SK-N-SH (cell line): ENCODE measurements around the gene S1PR5. TPM values are rescaled to one million over a fixed set of nuclear protein-coding genes. Genes with fewer than 3 reads are reported as not detected.

Experiments used
- CTCF ChIA-PET: fragments of 300-600, 350-600 bp; formaldehyde crosslinking; extraction: SDS; loops from one replicate; lab custom pipeline; 2021; lab: Yijun Ruan, JAX
- POLR2A ChIA-PET: fragments of 350-600 bp; sonication (Branson Sonifier 250); formaldehyde crosslinking; extraction: SDS; loops from one replicate; lab custom pipeline; 2020; ENCODE audit warnings: antibody characterized with exemption, inconsistent platforms; lab: Yijun Ruan, JAX
- DNase-seq: peaks from one replicate; pipeline ENCODE4 v3.0.0; 2012
- H2AFZ ChIP-seq: fragments of 200-600 bp; sonication (generic); 2 replicates; pipeline ENCODE4 v1.8.1; 2016; ENCODE audit warnings: antibody characterized with exemption, mild to moderate bottlenecking, low read depth
- H3F3A ChIP-seq: fragments of 200-600 bp; sonication (generic); replicated peaks from 2 replicates; pipeline ENCODE3; 2016; ENCODE audit warnings: antibody characterized with exemption, mild to moderate bottlenecking; ENCODE audit not compliant: insufficient read depth
- H3K27ac ChIP-seq, 2 experiments: fragments of 200-500 bp in 1 of 2; fragments of 200-600 bp in 1 of 2; sonication (Bioruptor generic) in 1 of 2; sonication (generic), shearing (Covaris generic) in 1 of 2; 2 replicates each; pipeline versions ENCODE4 v1.5.1 to v1.6.1; 2014 to 2016; ENCODE audit warnings: low read depth in 2 of 2, inconsistent platforms in 1 of 2, low read length in 1 of 2, mild to moderate bottlenecking in 1 of 2, mixed read lengths in 1 of 2
- H3K27me3 ChIP-seq: fragments of 200-600 bp; sonication (generic), shearing (Covaris generic); 2 replicates; pipeline ENCODE4 v1.6.1; 2016; ENCODE audit warnings: mixed run types; ENCODE audit not compliant: insufficient read depth
- H3K36me3 ChIP-seq, 2 experiments: fragments of 200-500 bp in 1 of 2; fragments of 200-600 bp in 1 of 2; sonication (Bioruptor generic) in 1 of 2; sonication (generic) in 1 of 2; replicated peaks in 1 of 2; 2 replicates each; pipeline versions ENCODE3 to v1.5.1; 2014 to 2016; ENCODE audit warnings: low read length in 1 of 2, mild to moderate bottlenecking in 1 of 2; ENCODE audit not compliant: insufficient read depth in 2 of 2, control insufficient read depth in 1 of 2
- H3K4me1 ChIP-seq, 2 experiments: fragments of 200-500 bp in 1 of 2; fragments of 200-600 bp in 1 of 2; sonication (Bioruptor generic) in 1 of 2; sonication (generic), shearing (Covaris generic) in 1 of 2; 2 replicates each; pipeline versions ENCODE4 v1.5.1 to v1.6.1; 2014 to 2016; ENCODE audit warnings: low read depth in 1 of 2, low read length in 1 of 2, mixed run types in 1 of 2; ENCODE audit not compliant: insufficient read depth in 2 of 2, control insufficient read depth in 1 of 2
- H3K4me2 ChIP-seq: fragments of 200-600 bp; sonication (generic), shearing (Covaris generic); 2 replicates; pipeline ENCODE4 v1.6.1; 2017; ENCODE audit warnings: mixed run types
- H3K4me3 ChIP-seq, 2 experiments: fragments of 200-500 bp in 1 of 2; fragments of 200-600 bp in 1 of 2; sonication (Bioruptor generic) in 1 of 2; sonication (generic), shearing (Covaris generic) in 1 of 2; 2 replicates each; pipeline versions ENCODE4 v1.5.1 to v1.8.1; 2014 to 2016; ENCODE audit warnings: low read depth in 2 of 2, inconsistent platforms in 1 of 2, low read length in 1 of 2, mild to moderate bottlenecking in 1 of 2, mixed read lengths in 1 of 2, moderate library complexity in 1 of 2
- H3K79me2 ChIP-seq: fragments of 200-600 bp; sonication (generic); 2 replicates; pipeline ENCODE4 v1.8.1; 2017; ENCODE audit warnings: mild to moderate bottlenecking; ENCODE audit not compliant: insufficient read depth
- H3K9ac ChIP-seq: fragments of 200-600 bp; sonication (generic); 2 replicates; pipeline ENCODE4 v1.6.1; 2017; ENCODE audit warnings: mixed run types
- H3K9me2 ChIP-seq: fragments of 200-600 bp; sonication (generic); 2 replicates; pipeline ENCODE4 v1.6.1; 2017; ENCODE audit warnings: mixed run types
- H3K9me3 ChIP-seq: fragments of 200-600 bp; sonication (generic); 2 replicates; pipeline ENCODE4 v1.6.1; 2017; ENCODE audit warnings: mixed run types, mild to moderate bottlenecking, moderate library complexity
- H4K20me1 ChIP-seq: fragments of 200-600 bp; sonication (generic); 2 replicates; pipeline ENCODE4 v1.6.1; 2017; ENCODE audit warnings: mild to moderate bottlenecking, mixed run types; ENCODE audit not compliant: insufficient read depth
- CHD2 ChIP-seq: fragments of 150-350 bp; IDR thresholded peaks from 2 replicates; pipeline ENCODE4 v1.6.1; 2018; ENCODE audit warnings: low read length; ENCODE audit not compliant: partially characterized antibody
- ELF1 ChIP-seq: IDR thresholded peaks from 2 replicates; pipeline ENCODE4 v1.4.0; 2012
- EZH2phosphoT487 ChIP-seq: fragments of 200-600 bp; sonication (generic); IDR thresholded peaks from 2 replicates; pipeline ENCODE4 v1.6.1; 2017; ENCODE audit warnings: low read depth, mixed run types, mild to moderate bottlenecking, antibody characterized with exemption, moderate library complexity, borderline replicate concordance
- FOSL2 ChIP-seq: IDR thresholded peaks from 2 replicates; pipeline ENCODE4 v1.4.0; 2012; ENCODE audit warnings: low read depth, mild to moderate bottlenecking, moderate library complexity, borderline replicate concordance
- FOXJ3 ChIP-seq: sonication (generic); formaldehyde crosslinking; IDR thresholded peaks from 2 replicates; pipeline ENCODE4 v1.5.1; 2020; ENCODE audit warnings: mild to moderate bottlenecking, missing genetic modification reagents
- GABPA ChIP-seq: IDR thresholded peaks from 2 replicates; pipeline ENCODE4 v1.4.0; 2012; ENCODE audit warnings: low read depth, mild to moderate bottlenecking
- GATA2 ChIP-seq: sonication (generic); formaldehyde crosslinking; IDR thresholded peaks from 2 replicates; pipeline ENCODE4 v1.5.0; 2020; ENCODE audit warnings: mild to moderate bottlenecking, missing genetic modification reagents
- IRF3 ChIP-seq: fragments of 150-350 bp; IDR thresholded peaks from 2 replicates; pipeline ENCODE4 v1.6.1; 2016; ENCODE audit warnings: mild to moderate bottlenecking, low read depth, low read length
- MEF2A ChIP-seq: IDR thresholded peaks from 2 replicates; pipeline ENCODE4 v1.4.0; 2012; ENCODE audit warnings: low read depth, borderline replicate concordance
- NFIC ChIP-seq: IDR thresholded peaks from 2 replicates; pipeline ENCODE4 v1.4.0; 2012; ENCODE audit warnings: borderline replicate concordance
- NRF1 ChIP-seq: IDR thresholded peaks from 2 replicates; pipeline ENCODE4 v1.6.1; 2012; ENCODE audit warnings: low read depth, mild to moderate bottlenecking, low read length
- RAD21 ChIP-seq: IDR thresholded peaks from 2 replicates; pipeline ENCODE4 v1.6.1; 2012; ENCODE audit warnings: mild to moderate bottlenecking, low read length
- RCOR1 ChIP-seq: fragments of 150-350 bp; IDR thresholded peaks from 2 replicates; pipeline ENCODE4 v1.6.1; 2017; ENCODE audit warnings: antibody characterized with exemption, low read length
- REST ChIP-seq: IDR thresholded peaks from 2 replicates; pipeline ENCODE4 v1.6.1; 2012; ENCODE audit warnings: mild to moderate bottlenecking, low read depth, low read length, moderate library complexity
- RXRA ChIP-seq: IDR thresholded peaks from 2 replicates; pipeline ENCODE4 v1.4.0; 2012; ENCODE audit warnings: low read depth, mild to moderate bottlenecking, borderline replicate concordance
- SIN3A ChIP-seq: IDR thresholded peaks from 2 replicates; pipeline ENCODE4 v1.6.1; 2012; ENCODE audit warnings: low read depth, mild to moderate bottlenecking, low read length, moderate library complexity, borderline replicate concordance
- TEAD4 ChIP-seq: IDR thresholded peaks from 2 replicates; pipeline ENCODE4 v1.4.0; 2012; ENCODE audit warnings: mild to moderate bottlenecking, borderline replicate concordance; ENCODE audit not compliant: insufficient read depth
- USF1 ChIP-seq: IDR thresholded peaks from 2 replicates; pipeline ENCODE4 v1.4.0; 2012; ENCODE audit warnings: low read depth, borderline replicate concordance
- YY1 ChIP-seq: IDR thresholded peaks from 2 replicates; pipeline ENCODE4 v1.4.0; 2012; ENCODE audit warnings: low read depth, mild to moderate bottlenecking
- WGBS: methylation state at CpG from one replicate; pipeline ENCODE4 v1.1.6; 2017; ENCODE audit warnings: low lambda C conversion rate; 5-methylcytosine and 5-hydroxymethylcytosine counted together
- polyA plus RNA-seq, 3 experiments: library from polyadenylated mRNA; depleted of rRNA; stranded (reverse); fragments of >200 nt; gene quantifications; 2 replicates each; pipeline ENCODE4 v1.2.3, GENCODE V29; 2012
- TF ChIP-seq, protein P1 (sequence below): IDR thresholded peaks from 2 replicates; pipeline ENCODE4 v1.4.0; 2012; ENCODE audit warnings: low read depth

S1PR5 gene
- polyA plus RNA-seq, 1 of the 3 experiments (the other 2 are of a cell fraction), result 0.36 TPM

DNA sequence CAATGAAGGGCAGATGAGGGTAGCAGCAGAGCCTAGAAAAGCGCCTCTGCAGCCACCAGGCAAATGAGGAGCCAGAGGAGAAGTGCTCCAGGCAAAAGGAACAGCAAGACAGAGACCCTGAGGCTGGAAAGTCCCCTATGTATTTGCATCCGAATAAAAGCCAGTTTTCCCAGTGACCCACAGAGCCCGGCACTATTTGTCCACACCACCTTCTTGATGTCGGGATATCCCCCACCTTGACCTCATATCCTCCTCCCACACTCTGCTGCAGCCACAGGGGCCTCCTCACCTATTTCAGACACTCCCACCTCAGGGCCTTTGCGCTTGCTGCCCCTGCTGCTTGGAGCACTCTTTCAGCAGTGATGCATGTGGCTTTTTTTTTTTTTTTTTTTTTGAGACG lies 33.1 kb upstream of the S1PR5 start (continued):
- no peak for TF ChIP-seq FOSL2
- no peak for TF ChIP-seq TEAD4
- no peak for TF ChIP-seq MEF2A
- TF ChIP-seq RAD21, result no peak
- no peak for TF ChIP-seq GABPA
- TF ChIP-seq RXRA, result no peak
- no peak for TF ChIP-seq RCOR1

DNA sequence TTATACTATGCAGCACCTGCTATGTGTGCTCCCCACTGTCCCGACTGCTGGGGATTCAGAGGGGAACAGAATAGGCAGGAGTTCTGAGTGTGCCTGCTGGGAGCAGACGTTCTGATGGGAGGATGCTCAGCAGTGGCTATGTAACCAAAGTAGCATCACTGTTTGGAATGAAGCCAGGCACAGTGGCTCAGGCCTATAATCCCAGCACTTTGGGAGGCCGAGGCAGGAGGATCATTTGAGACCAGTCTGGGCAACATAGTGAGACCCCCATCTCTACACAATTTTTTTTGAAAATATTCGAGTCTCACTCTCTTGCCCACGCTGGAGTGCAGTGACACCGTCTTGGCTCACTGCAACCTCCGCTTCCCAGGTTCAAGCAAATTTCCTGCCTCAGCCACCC lies 32.5 kb upstream of the S1PR5 start:
- Histone ChIP-seq H3K9ac (no peak overlapping the region), H3K4me3 (no peak overlapping the region), H3K27ac (no peak overlapping the region), H2AFZ (no peak overlapping the region), H3K4me2 (no peak overlapping the region), H3K27me3 (no peaks in the 10 kb centered on the region), H4K20me1 (0 out of 2 replicates have a peak, but pooled peaks cover 3% of the 10 kb centered on the region), H3K9me3 (no peaks in the 10 kb centered on the region), H3F3A (peaks cover 13% of the 10 kb centered on the region), H3K79me2 (peaks cover 19% of the 10 kb centered on the region), H3K4me1 (peaks cover 0 to 2% of the 10 kb centered on the region in 2 experiments; a peak in 1 of 4 replicates), H3K9me2 (no peaks in the 10 kb centered on the region), H3K36me3 (peaks cover 20 to 25% of the 10 kb centered on the region in 2 experiments)
- WGBS, result 94% methylated on average over 7 of the region's 7 CpGs
- no peak for DNase-seq
- ChIA-PET CTCF (no interaction called here), POLR2A (no interaction called here)
- TF ChIP-seq GABPA (no peak), NFIC (no peak), CHD2 (no peak), IRF3 (no peak), MEF2A (no peak), TEAD4 (no peak), YY1 (no peak), ELF1 (no peak), USF1 (no peak), REST (no peak), FOXJ3 (CRISPR knock-in tag) (no peak), EZH2phosphoT487 (no peak), NRF1 (no peak), RCOR1 (no peak), SIN3A (no peak), GATA2 (no peak)
- TF ChIP-seq, protein P1, sequence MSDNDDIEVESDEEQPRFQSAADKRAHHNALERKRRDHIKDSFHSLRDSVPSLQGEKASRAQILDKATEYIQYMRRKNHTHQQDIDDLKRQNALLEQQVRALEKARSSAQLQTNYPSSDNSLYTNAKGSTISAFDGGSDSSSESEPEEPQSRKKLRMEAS, result no peak
